ENCODE data around the gene COLEC11. TPM values are rescaled to one million over a fixed set of nuclear protein-coding genes. Genes with fewer than 3 reads are reported as not detected.

COLEC11 gene
- total and polyA plus RNA-seq, 9 of the 15 experiments (the other 6 are each of a cell fraction or from before 2014, with no cell fraction given) = 0.32 to 4.3 (median 1.8) TPM

DNA sequence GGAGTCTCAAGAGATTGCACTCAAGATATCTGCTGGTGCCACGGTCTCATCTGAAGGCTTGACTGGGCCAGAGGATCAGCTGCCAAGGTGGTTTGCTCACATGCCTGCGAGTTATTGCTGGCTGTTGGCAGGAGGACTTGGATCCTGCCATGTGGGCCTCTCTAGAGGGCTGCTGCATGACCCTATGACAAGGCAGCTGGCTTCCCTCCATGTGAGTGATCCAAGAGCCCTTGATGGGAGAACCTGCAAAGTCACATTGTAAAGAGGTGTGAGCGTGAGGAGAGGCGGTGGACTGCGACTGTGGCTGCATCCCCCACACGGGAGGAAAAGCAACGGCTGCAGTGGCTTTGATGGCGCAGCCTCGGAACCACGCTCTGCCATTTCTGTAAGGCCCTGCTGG is 59.1 kb downstream of the COLEC11 start:
- ChIA-PET POLR2A (interaction anchor here (0.6 to 1.9 kb wide), 3 partner anchors 14 to 69 kb away, joined by 3 to 6 read pairs (median 3); no protein-coding TSS in a partner anchor), CTCF (ENCODE audit: low intra/inter-chr PET ratio) (no interaction called here)
- Histone ChIP-seq H3K79me2 (ENCODE audit: control insufficient read depth, insufficient read depth, low read length) (no peaks in the 10 kb centered on the region), H3K9ac (ENCODE audit: insufficient read depth in 1 of 2, low read depth in 2 of 2, low read length in 2 of 2) (no peak overlapping the region), H3K27me3 (ENCODE audit: control insufficient read depth in 2 of 2, insufficient read depth in 2 of 2, low read length in 2 of 2) (peaks cover 47 to 73% of the 10 kb centered on the region in 2 experiments), H3K4me1 (replicated peaks in 1 of 2; ENCODE audit: control insufficient read depth in 2 of 2, insufficient read depth in 2 of 2, low read length in 2 of 2) (peaks cover 0 to 26% of the 10 kb centered on the region in 2 experiments; a peak in 3 of 5 replicates), H3K36me3 (ENCODE audit: control insufficient read depth, insufficient read depth, low read length) (no peaks in the 10 kb centered on the region), H2AFZ (ENCODE audit: low read depth, low read length) (no peak overlapping the region), H3K4me3 (no peak overlapping the region), H3K9me3 (replicated peaks; ENCODE audit: control insufficient read depth, insufficient read depth, low read depth, low read length) (no peaks in the 10 kb centered on the region), H4K20me1 (replicated peaks; ENCODE audit: control insufficient read depth, insufficient read depth, low read length) (peaks cover 8% of the 10 kb centered on the region), H3K9me1 (ENCODE audit: control insufficient read depth, insufficient read depth, low read length) (no peaks in the 10 kb centered on the region), H3K27ac (ENCODE audit: extremely low read depth, low read depth, low read length) (no peak overlapping the region), H3K4me2 (ENCODE audit: insufficient read depth, low read length) (no peak overlapping the region)
- FAIRE-seq (no peak), DNase-seq (ENCODE audit: extremely low read depth in 1 of 4, low spot score in 3 of 4) (no peak), ATAC-seq (no peak)
- WGBS (ENCODE audit: insufficient coverage, low coverage, missing lambda C conversion rate) = 1% methylated on average over 9 of the region's 10 CpGs
- intact Hi-C loops (cut with micrococcal nuclease) = loop anchor here (5.0 kb wide), 3 partner anchors 77 to 232 kb away; partner anchors contain the start of gene RPS7
- in situ Hi-C loops (cut with MboI) = loop anchor here (10.0 to 25.0 kb wide), 3 partner anchors 159 to 1542 kb away; no protein-coding TSS in a partner anchor
- no TSS peak for BruUV-seq (replicated peaks)
- TF ChIP-seq ZNF696 (CRISPR knock-in tag; conservative IDR thresholded peaks at IDR 0.05) (no peak), ZNF408 (CRISPR knock-in tag; IDR thresholded peaks at IDR 0.05; ENCODE audit: low read depth) (no peak), CBFB (CRISPR knock-in tag; IDR thresholded peaks at IDR 0.05) (no peak), ZNF23 (CRISPR knock-in tag; IDR thresholded peaks at IDR 0.05) (no peak), ARID1B (IDR thresholded peaks at IDR 0.05) (no peak)
- TF ChIP-seq, protein P1, sequence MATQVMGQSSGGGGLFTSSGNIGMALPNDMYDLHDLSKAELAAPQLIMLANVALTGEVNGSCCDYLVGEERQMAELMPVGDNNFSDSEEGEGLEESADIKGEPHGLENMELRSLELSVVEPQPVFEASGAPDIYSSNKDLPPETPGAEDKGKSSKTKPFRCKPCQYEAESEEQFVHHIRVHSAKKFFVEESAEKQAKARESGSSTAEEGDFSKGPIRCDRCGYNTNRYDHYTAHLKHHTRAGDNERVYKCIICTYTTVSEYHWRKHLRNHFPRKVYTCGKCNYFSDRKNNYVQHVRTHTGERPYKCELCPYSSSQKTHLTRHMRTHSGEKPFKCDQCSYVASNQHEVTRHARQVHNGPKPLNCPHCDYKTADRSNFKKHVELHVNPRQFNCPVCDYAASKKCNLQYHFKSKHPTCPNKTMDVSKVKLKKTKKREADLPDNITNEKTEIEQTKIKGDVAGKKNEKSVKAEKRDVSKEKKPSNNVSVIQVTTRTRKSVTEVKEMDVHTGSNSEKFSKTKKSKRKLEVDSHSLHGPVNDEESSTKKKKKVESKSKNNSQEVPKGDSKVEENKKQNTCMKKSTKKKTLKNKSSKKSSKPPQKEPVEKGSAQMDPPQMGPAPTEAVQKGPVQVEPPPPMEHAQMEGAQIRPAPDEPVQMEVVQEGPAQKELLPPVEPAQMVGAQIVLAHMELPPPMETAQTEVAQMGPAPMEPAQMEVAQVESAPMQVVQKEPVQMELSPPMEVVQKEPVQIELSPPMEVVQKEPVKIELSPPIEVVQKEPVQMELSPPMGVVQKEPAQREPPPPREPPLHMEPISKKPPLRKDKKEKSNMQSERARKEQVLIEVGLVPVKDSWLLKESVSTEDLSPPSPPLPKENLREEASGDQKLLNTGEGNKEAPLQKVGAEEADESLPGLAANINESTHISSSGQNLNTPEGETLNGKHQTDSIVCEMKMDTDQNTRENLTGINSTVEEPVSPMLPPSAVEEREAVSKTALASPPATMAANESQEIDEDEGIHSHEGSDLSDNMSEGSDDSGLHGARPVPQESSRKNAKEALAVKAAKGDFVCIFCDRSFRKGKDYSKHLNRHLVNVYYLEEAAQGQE (IDR thresholded peaks at IDR 0.05; ENCODE audit: borderline replicate concordance) = no peak
- TF ChIP-seq, protein P1 (CRISPR knock-in tag; IDR thresholded peaks at IDR 0.05; ENCODE audit: low read depth) = no peak
- TF ChIP-seq, protein P2, sequence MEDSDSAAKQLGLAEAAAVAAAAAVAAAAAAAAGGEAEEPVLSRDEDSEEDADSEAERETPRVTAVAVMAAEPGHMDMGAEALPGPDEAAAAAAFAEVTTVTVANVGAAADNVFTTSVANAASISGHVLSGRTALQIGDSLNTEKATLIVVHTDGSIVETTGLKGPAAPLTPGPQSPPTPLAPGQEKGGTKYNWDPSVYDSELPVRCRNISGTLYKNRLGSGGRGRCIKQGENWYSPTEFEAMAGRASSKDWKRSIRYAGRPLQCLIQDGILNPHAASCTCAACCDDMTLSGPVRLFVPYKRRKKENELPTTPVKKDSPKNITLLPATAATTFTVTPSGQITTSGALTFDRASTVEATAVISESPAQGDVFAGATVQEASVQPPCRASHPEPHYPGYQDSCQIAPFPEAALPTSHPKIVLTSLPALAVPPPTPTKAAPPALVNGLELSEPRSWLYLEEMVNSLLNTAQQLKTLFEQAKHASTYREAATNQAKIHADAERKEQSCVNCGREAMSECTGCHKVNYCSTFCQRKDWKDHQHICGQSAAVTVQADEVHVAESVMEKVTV (CRISPR knock-in tag; IDR thresholded peaks at IDR 0.05) = no peak
- TF ChIP-seq, protein P3, sequence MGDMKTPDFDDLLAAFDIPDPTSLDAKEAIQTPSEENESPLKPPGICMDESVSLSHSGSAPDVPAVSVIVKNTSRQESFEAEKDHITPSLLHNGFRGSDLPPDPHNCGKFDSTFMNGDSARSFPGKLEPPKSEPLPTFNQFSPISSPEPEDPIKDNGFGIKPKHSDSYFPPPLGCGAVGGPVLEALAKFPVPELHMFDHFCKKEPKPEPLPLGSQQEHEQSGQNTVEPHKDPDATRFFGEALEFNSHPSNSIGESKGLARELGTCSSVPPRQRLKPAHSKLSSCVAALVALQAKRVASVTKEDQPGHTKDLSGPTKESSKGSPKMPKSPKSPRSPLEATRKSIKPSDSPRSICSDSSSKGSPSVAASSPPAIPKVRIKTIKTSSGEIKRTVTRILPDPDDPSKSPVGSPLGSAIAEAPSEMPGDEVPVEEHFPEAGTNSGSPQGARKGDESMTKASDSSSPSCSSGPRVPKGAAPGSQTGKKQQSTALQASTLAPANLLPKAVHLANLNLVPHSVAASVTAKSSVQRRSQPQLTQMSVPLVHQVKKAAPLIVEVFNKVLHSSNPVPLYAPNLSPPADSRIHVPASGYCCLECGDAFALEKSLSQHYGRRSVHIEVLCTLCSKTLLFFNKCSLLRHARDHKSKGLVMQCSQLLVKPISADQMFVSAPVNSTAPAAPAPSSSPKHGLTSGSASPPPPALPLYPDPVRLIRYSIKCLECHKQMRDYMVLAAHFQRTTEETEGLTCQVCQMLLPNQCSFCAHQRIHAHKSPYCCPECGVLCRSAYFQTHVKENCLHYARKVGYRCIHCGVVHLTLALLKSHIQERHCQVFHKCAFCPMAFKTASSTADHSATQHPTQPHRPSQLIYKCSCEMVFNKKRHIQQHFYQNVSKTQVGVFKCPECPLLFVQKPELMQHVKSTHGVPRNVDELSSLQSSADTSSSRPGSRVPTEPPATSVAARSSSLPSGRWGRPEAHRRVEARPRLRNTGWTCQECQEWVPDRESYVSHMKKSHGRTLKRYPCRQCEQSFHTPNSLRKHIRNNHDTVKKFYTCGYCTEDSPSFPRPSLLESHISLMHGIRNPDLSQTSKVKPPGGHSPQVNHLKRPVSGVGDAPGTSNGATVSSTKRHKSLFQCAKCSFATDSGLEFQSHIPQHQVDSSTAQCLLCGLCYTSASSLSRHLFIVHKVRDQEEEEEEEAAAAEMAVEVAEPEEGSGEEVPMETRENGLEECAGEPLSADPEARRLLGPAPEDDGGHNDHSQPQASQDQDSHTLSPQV (IDR thresholded peaks at IDR 0.05) = no peak
